Keratinocyte (primary cell): Measurements from ENCODE around the gene CTRB1.

Source experiments
- EZH2 ChIP-seq: IDR thresholded peaks from one replicate; pipeline ENCODE4 v1.6.1; 2012; ENCODE audit warnings: inconsistent platforms, mild to moderate bottlenecking, low read length, moderate library complexity
- TF ChIP-seq, protein P1 (sequence below), 3 experiments: IDR thresholded peaks in 1 of 3; conservative IDR thresholded peaks in 1 of 3; optimal IDR thresholded peaks in 1 of 3; 2 replicates in 2 of 3; 3 replicates in 1 of 3; pipeline versions ENCODE3 to v1.5.1; 2011; ENCODE audit warnings: low read length in 3 of 3, mild to moderate bottlenecking in 3 of 3, moderate library complexity in 2 of 3, control low read depth in 1 of 3, inconsistent platforms in 1 of 3; ENCODE audit not compliant: insufficient read depth in 2 of 3; ENCODE audit errors: extremely low read depth in 1 of 3

DNA sequence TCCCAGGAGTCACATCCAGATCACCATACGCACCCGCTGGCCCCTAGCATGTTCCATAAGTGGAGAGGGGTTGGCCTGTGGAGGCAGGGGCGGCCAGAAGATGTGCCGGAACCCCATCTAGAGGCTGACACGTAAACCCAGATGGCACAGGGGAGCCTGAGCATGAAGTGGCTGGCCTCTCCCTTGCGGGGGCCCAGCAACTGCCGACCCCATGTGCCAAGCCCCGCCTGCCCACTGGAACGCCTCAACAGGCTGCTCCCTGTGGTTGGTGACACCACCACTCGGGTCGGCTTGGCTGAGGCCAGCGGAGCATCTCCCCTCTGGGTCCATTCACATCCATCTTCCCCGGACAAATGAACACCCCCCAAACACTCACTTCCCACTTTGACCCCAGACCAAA is 23.2 kb downstream of the CTRB1 start:
- TF ChIP-seq, protein P1, sequence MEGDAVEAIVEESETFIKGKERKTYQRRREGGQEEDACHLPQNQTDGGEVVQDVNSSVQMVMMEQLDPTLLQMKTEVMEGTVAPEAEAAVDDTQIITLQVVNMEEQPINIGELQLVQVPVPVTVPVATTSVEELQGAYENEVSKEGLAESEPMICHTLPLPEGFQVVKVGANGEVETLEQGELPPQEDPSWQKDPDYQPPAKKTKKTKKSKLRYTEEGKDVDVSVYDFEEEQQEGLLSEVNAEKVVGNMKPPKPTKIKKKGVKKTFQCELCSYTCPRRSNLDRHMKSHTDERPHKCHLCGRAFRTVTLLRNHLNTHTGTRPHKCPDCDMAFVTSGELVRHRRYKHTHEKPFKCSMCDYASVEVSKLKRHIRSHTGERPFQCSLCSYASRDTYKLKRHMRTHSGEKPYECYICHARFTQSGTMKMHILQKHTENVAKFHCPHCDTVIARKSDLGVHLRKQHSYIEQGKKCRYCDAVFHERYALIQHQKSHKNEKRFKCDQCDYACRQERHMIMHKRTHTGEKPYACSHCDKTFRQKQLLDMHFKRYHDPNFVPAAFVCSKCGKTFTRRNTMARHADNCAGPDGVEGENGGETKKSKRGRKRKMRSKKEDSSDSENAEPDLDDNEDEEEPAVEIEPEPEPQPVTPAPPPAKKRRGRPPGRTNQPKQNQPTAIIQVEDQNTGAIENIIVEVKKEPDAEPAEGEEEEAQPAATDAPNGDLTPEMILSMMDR (optimal IDR thresholded peaks at IDR 0.05 in 1 of 3, IDR thresholded peaks at IDR 0.05 in 1 of 3, conservative IDR thresholded peaks at IDR 0.05 in 1 of 3; ENCODE audit: extremely low read depth in 1 of 3, insufficient read depth in 2 of 3, low read length in 3 of 3) = no peak
- no peak for TF ChIP-seq EZH2
